ENCODE data around the gene MAPK1IP1L. TPM values are rescaled to one million over a fixed set of nuclear protein-coding genes. Genes with fewer than 3 reads are reported as not detected.
"Not testable (repeated sequence)": the region's sequence is repeated elsewhere in the genome, so short reads cannot be mapped to it uniquely, and the experiment has no call there.

MAPK1IP1L gene
- polyA plus RNA-seq = 119 TPM

DNA sequence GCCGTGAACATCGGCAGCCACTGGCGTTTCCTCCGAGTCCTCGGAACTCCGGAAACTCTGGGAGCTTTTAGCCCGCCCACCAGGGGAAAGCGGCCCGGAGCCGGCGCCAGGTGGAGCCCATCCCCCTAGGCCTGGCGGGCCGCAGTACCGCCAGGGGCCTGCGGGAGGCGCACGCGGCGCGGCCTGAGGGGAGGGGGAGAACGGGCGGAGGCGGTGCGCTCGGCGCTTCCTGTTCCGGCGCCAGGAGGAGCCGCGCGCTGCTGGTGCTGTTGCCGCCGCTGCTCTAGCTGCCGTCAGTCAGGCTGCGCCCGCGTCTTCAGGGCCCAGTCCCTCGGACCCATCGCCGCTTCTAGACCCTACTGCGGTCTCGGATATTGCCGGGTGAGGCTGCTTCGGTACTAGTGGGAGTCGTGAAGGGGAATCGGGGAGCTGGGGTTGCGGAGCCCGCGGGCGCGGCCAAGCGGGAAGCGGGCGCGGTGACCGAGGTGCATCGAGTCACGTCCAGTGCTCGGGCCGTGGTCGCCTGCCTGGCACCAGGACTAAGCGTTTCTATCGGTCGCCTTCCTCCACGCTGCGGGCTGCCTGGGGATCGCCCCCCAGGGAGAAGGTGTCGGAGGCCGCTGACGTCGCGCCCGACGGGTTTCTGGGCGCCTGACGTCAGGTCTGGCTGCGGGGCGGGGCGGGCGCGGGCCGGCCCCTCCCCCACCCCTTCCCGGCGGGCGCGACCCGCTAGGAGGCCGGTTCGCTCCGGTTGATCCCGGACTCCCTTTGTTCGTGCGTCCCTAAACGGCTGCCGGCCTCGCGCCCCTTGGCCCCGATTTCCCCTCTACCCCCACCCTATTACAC is at the start of gene MAPK1IP1L:
Gene MAPK1IP1L, plus strand, starts transcription at position 225 of the 846 bp plus-strand sequence. CDS start 10,037 bp downstream, outside the sequence.
- peaks cover 6% of the 10 kb centered on the region for H3K36me3 Mint-ChIP-seq
- H3K27me3 Mint-ChIP-seq = no peaks in the 10 kb centered on the region
- no peaks in the 10 kb centered on the region for H3K9me3 Mint-ChIP-seq
- peaks cover 17 to 39% (median 27%) of the 10 kb centered on the region in 3 donors for H3K4me1 Mint-ChIP-seq
- H3K4me3 Mint-ChIP-seq = peak within 1 kb of the TSS; percentile 90 to 99 (median 96)
- peak within 1 kb of the TSS; percentile 99 to 100 (median 99) for H3K27ac Mint-ChIP-seq

DNA sequence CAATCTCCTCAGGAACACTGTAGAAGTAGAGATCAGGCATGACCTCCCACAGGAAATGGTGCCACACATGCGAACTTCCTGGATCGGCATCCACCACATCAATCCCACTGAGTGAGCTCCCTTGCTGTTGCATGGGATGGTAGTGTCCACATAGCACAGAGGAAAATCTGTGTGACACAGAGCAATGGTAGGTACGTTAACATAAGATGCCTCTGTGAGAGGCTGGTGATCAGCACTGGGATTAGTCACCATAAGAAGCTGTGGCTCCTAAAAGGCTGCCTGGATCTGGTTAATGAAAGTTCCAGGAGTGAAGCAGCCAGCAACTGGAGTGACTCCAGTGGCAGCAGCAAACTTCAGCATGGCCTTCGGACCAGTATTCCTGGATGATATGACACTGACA is 46.4 kb upstream of the MAPK1IP1L start:
- Mint-ChIP-seq H3K4me3 (no peak overlapping the region), H3K27me3 (no peaks in the 10 kb centered on the region), H3K9me3 (no peaks in the 10 kb centered on the region), H3K27ac (no peak overlapping the region), H3K4me1 (peaks cover 0 to 2% (median 1%) of the 10 kb centered on the region in 3 donors), H3K36me3 (peaks cover 8% of the 10 kb centered on the region)

DNA sequence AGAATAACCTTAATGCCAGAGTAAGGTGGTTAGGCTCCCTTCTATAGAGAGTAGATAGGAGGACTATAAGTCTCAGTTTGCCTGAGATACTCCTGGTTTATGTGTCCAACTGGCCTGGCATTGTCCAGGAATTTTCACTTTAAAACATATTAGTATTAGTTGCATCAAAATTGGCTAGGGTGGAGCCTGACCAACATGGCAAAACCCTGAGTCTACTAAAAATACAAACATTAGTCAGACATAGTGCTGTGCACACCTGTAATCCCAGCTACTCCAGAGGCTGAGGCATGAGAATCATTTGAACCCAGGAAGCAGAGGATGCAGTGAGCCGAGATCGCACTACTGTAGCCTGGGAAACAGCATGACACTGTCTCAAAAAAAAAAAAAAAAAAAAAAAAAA is 36.4 kb upstream of the MAPK1IP1L start:
- no peak overlapping the region for H3K27ac Mint-ChIP-seq
- H3K27me3 Mint-ChIP-seq = no peaks in the 10 kb centered on the region
- H3K4me1 Mint-ChIP-seq = peaks cover 0 to 3% (median 2%) of the 10 kb centered on the region in 3 donors
- peaks cover 7% of the 10 kb centered on the region for H3K36me3 Mint-ChIP-seq
- H3K9me3 Mint-ChIP-seq = no peaks in the 10 kb centered on the region
- H3K4me3 Mint-ChIP-seq = no peak overlapping the region

DNA sequence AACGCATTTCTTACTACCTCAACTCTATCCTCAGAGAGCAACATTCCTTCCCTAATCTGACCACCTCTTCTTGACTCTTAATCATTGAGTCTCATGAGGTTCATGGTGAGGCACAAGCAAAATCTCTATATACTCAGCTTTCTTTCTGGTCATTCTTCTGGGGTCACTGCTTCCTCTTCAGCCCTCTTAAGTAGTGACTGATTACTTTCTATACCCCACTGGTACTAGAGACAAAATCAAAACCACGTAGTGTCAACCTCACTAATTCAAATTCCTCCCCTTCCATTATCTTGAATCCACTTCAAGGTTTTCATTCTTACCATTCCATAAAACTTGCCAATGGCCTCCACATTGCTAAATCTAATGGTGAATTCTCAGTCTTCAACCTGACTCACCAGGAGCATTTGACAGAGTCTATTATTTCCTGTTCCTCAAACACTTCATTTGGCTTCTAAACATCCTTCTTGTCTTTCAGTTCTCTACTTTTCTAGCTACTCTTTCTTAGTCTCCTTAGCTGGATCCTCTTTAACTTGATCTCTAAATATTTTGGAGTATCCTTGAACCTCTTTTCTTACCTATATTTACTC is 31.4 kb upstream of the MAPK1IP1L start:
- no peaks in the 10 kb centered on the region for H3K9me3 Mint-ChIP-seq

DNA sequence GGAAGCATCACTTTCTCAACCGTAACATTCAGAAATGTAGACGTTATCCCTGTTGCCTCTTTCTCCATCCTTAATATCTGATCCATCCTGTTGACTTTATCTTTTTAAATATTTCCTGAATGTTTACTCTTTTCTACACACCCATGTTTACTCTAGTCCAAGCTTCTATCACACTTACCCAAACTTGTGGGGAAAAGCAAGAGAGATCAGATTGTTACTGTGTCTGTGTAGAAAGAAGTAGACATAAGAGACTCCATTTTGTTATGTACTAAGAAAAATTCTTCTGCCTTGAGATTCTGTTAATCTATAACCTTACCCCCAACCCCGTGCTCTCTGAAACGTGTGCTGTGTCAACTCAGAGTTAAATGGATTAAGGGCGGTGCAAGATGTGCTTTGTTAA is 27.1 kb upstream of the MAPK1IP1L start:
- H3K27me3 Mint-ChIP-seq, H3K9me3 Mint-ChIP-seq, H3K4me3 Mint-ChIP-seq, H3K27ac Mint-ChIP-seq, H3K36me3 Mint-ChIP-seq: not testable (repeated sequence)
- H3K4me1 Mint-ChIP-seq = peaks cover 33 to 48% (median 34%) of the 10 kb centered on the region in 3 donors

More for the DNA sequence above, 31.4 kb upstream of the MAPK1IP1L start:
- Mint-ChIP-seq H3K27ac (no peak overlapping the region), H3K27me3 (no peaks in the 10 kb centered on the region), H3K4me1 (peaks cover 1 to 7% (median 7%) of the 10 kb centered on the region in 3 donors), H3K4me3 (no peak overlapping the region), H3K36me3 (peaks cover 3% of the 10 kb centered on the region)

DNA sequence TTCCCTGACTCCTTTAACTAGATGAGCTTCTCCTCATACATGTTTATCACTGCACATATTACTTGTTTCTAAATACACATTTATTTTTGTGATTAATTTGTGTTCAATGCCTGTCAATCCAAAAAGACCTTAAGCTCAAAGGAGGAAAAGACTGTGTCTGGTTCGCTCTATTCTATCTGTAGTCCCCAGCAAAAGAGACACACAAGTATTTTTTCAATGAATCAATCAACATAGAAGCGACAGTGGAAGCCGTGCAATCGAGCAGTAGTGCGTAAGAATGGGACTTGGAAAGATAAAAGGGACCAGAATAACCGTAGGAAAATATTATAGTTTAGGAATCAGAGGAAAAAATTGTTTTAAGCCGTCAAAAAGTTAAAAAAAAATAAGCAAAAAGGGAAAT is 25.5 kb upstream of the MAPK1IP1L start:
- peak overlapping the region; percentile 56 to 99 (median 80) for H3K4me3 Mint-ChIP-seq
- H3K36me3 Mint-ChIP-seq = peaks cover 2% of the 10 kb centered on the region
- H3K27ac Mint-ChIP-seq = peak overlapping the region; percentile 67 to 98 (median 92)
- no peaks in the 10 kb centered on the region for H3K27me3 Mint-ChIP-seq
- no peaks in the 10 kb centered on the region for H3K9me3 Mint-ChIP-seq
- H3K4me1 Mint-ChIP-seq = peaks cover 32 to 52% (median 40%) of the 10 kb centered on the region in 3 donors

DNA sequence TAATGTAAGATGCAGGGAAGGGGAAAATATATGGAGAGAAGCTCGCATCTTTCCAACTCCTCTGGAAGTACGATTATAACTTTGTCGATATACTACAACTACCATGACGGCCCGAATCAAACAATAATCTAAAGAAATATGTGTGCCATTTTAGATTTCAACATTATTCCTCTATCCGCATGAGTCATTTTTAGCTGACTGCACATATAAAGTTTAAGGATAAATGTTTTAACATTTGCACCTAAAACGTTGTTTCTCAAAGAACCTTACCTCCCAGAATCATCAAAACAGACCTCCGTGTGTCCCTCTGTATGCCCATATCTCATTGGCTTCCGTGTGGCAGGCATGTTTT is 25.0 kb upstream of the MAPK1IP1L start:
- H3K9me3 Mint-ChIP-seq = no peaks in the 10 kb centered on the region
- H3K27me3 Mint-ChIP-seq = no peaks in the 10 kb centered on the region
- H3K27ac Mint-ChIP-seq = peak overlapping the region; percentile 92 to 98 (median 95)
- peaks cover 2% of the 10 kb centered on the region for H3K36me3 Mint-ChIP-seq
- peaks cover 33 to 56% (median 44%) of the 10 kb centered on the region in 3 donors for H3K4me1 Mint-ChIP-seq
- peak overlapping the region; percentile 92 to 99 (median 98) for H3K4me3 Mint-ChIP-seq

DNA sequence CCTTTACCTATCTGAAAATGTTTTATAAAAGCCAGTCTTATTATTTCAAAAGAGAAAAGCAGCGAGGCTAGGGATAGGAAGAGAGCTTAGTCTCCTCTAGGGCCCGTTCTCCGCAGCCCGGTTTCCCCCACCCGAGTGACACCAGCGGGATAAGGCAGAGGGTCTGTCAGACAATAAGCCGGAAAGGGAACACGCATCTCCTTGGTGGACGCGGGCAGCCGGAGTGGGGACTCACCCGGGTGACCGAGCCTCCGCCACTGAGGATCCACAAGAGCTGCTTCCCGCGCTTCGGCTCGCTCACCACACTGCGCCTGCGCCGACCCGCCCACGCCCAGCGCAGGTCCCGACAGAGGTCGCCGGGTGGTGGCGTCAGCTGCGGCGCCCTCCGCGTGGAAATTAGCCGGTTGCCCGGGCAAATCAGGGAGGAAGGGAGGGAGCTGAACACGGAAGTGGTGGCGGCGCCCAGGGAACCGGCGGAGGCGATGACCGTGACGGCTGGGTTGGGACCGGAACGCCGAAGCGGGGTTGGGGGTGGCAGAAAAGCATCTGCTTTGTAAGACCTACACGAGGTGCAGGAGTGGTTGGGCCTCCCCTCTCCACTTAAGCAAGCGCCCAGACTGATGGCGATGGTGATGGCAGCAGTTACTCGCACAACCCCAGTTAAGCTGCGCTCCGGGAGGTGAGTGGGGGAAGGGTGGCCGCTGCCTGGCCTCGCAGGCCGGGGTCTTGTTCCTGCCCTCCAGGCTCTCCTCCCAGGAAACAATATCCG is 24.5 kb upstream of the MAPK1IP1L start, which contains the start of the genes SOCS4 and WDHD1:
Gene SOCS4, plus strand, starts transcription at position 444 of the 769 bp plus-strand sequence. CDS start 15,806 bp downstream, outside the sequence.
Gene WDHD1, minus strand, starts transcription at position 307 of the 769 bp plus-strand sequence. CDS start 312 bp downstream, outside the sequence.
- Mint-ChIP-seq H3K4me3 (peak within 1 kb of the TSS; percentile 92 to 99 (median 98)), H3K4me1 (peaks cover 34 to 57% (median 45%) of the 10 kb centered on the region in 3 donors), H3K9me3 (no peaks in the 10 kb centered on the region), H3K36me3 (peaks cover 2% of the 10 kb centered on the region), H3K27me3 (no peaks in the 10 kb centered on the region), H3K27ac (peak within 1 kb of the TSS; percentile 92 to 98 (median 95))

DNA sequence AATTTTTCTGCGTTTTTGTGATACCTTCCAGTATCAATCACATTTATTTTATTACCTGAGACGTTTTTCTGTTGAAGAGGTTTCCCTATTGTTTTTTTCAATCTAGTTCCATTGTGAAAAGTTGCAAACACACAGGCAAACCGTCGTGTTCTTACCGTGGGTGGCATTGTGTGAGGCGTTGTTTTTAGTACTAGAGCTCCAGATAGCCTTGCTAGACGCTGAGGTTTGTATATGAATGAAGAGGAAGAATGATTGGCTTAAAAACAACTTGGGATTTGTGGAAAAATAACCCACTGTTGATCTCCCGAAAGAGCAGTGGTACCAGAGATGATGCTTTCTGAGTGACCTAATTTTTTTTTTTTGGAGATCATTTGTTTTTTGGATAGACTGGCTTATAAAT is 23.4 kb upstream of the MAPK1IP1L start:
- Mint-ChIP-seq H3K27ac (peak overlapping the region; percentile 92 to 98 (median 95)), H3K27me3 (no peaks in the 10 kb centered on the region), H3K36me3 (peaks cover 2% of the 10 kb centered on the region), H3K4me1 (peaks cover 34 to 57% (median 45%) of the 10 kb centered on the region in 3 donors), H3K9me3 (no peaks in the 10 kb centered on the region), H3K4me3 (peak overlapping the region; percentile 92 to 99 (median 98))

DNA sequence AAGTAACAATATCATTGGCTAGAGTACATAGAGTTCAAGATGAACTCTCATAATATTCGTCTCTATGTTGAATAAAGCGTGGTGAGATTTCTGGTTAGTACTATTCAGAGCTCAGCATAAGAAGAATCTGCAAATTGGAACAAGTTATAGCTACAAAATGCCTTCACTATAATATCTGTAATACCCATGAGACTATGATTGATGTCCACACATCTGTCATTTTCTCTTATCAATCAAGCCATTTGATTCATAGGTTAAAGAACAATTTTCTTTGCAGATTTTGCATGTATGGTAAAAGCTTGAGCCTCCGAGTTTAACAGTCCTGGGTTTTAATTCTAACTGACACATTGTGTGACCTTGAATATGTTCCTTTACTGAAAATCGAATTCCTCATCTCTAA is 23.0 kb upstream of the MAPK1IP1L start:
- Mint-ChIP-seq H3K4me3 (peak overlapping the region; percentile 92 to 99 (median 98)), H3K27me3 (no peaks in the 10 kb centered on the region), H3K36me3 (peaks cover 2% of the 10 kb centered on the region), H3K4me1 (peaks cover 34 to 57% (median 45%) of the 10 kb centered on the region in 3 donors), H3K27ac (peak overlapping the region in 2 of 3 donors; percentile 92 to 98), H3K9me3 (no peaks in the 10 kb centered on the region)

DNA sequence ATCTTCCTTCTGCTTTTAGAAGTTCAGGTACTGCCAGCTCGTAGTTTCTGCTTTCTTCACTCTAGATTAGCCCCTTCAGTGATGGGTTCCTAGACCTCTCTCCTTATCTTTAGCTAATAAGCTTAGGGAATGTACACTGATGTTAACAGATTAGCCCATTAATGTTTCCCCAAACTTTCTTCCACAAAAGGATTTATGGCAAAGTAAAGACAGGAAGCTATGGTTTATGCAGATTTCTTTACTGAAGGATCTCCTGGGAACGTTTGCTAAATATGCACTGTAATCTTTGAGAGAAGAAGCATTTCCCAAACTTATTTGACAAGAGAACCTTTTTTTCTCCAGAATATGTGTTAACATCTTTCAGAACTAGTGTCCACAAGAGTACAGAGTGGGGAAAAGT is 20.3 kb upstream of the MAPK1IP1L start:
- Mint-ChIP-seq H3K27me3 (no peaks in the 10 kb centered on the region), H3K9me3 (no peaks in the 10 kb centered on the region), H3K27ac (peak overlapping the region in 1 of 3 donors; percentile 85), H3K36me3 (peaks cover 6% of the 10 kb centered on the region), H3K4me3 (peak overlapping the region in 1 of 4 donors; percentile 29), H3K4me1 (peaks cover 28 to 48% (median 36%) of the 10 kb centered on the region in 3 donors)

DNA sequence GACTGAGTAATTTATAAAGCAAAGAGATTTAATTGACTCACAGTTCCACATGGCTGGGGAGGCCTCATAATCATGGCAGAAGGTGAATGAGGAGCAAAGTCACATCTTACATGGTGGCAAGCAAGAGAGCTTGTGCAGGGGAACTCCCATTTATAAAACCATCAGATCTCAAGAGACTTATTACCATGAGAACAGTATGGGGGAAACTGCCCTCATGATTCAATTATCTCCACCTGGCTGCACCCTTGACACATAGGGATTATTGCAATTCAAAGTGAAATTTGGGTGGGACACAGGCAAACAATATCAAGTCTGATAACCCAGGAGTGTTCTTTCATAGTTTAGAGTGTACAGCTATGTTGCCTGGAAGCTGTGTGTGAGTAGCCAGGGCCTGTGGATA is 13.5 kb upstream of the MAPK1IP1L start:
- not testable (repeated sequence) for H3K9me3 Mint-ChIP-seq, H3K4me1 Mint-ChIP-seq, H3K4me3 Mint-ChIP-seq, H3K27me3 Mint-ChIP-seq, H3K27ac Mint-ChIP-seq
- peaks cover 11% of the 10 kb centered on the region for H3K36me3 Mint-ChIP-seq

DNA sequence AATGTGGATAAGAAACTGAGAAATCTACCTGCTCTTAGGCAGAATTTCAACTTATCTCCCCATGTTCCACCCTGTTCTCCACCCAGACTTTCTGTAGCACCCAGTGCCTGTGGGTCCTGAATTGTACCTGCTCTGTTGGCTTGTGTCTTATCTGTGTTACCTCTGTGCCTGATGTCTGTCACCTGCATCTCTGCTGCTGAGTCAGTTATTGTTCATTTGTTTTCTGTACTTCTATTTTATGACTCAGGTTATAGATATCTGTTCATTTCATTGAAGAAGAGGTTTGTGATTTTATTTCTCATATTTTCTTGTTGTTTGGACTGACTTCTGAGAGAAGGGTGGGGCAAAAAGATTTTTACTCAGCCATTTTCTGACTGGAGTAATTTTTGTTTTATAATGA is 12.7 kb upstream of the MAPK1IP1L start:
- Mint-ChIP-seq H3K36me3 (peaks cover 11% of the 10 kb centered on the region), H3K4me3 (no peak overlapping the region), H3K4me1 (peaks cover 0 to 4% (median 0%) of the 10 kb centered on the region in 3 donors), H3K27me3 (no peaks in the 10 kb centered on the region), H3K9me3 (no peaks in the 10 kb centered on the region), H3K27ac (no peak overlapping the region)

DNA sequence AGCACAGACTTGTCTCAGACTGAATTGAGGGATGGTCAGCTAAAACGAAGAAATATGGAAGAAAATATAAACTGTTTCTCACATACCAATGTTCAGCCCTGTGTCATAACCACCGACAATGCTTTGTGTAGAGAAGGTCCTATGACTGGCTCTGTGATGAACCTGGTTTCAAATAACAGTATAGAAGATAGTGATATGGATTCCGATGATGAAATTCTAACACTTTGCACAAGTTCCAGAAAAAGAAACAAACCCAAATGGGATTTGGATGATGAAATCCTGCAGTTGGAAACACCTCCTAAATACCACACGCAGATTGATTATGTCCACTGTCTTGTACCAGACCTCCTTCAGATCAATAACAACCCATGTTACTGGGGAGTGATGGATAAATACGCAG is 7.9 kb upstream of the MAPK1IP1L start:
- H3K9me3 Mint-ChIP-seq = no peaks in the 10 kb centered on the region
- H3K27ac Mint-ChIP-seq = no peak overlapping the region
- peaks cover 0 to 4% (median 0%) of the 10 kb centered on the region in 3 donors for H3K4me1 Mint-ChIP-seq
- no peaks in the 10 kb centered on the region for H3K27me3 Mint-ChIP-seq
- H3K4me3 Mint-ChIP-seq = no peak overlapping the region
- no peaks in the 10 kb centered on the region for H3K36me3 Mint-ChIP-seq

DNA sequence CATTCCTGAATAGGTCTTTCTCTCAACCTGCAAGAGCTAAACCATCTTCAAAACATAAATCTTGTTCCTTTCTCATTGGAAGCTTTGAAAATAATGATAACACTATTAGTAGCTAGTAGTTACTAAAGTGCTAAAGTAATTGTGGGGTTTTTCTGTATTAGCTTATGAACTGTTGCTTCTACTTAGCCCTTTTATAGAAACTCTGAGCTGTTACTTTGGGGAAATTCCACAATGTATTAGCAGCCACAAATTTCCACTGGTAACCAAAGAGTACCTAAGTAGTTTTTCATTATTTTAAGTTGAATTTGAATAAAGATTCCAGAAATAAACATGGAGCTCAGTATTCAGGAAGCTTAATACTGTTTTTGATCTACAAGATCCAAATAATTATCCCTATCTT is 6.4 kb upstream of the MAPK1IP1L start:
- H3K27ac Mint-ChIP-seq = no peak overlapping the region
- no peaks in the 10 kb centered on the region for H3K9me3 Mint-ChIP-seq
- H3K4me1 Mint-ChIP-seq = no peaks in the 10 kb centered on the region
- H3K27me3 Mint-ChIP-seq = no peaks in the 10 kb centered on the region
- H3K36me3 Mint-ChIP-seq = no peaks in the 10 kb centered on the region
- no peak overlapping the region for H3K4me3 Mint-ChIP-seq

Data from IgD-negative memory B cell (primary cell).